ENCODE measurements around the gene GRIA2.

The GRIA2 gene

GRCh38 chr4:157303471-157303960 is 83.0 kb downstream of the GRIA2 start:
- DNase-seq (ENCODE audit: low spot score) (no peak), ATAC-seq (ENCODE audit: low read depth) (no peak)
- Histone ChIP-seq H3K4me3 (ENCODE audit: severe bottlenecking) (no peak overlapping the region), H3K4me1 (ENCODE audit: insufficient read depth, poor library complexity, severe bottlenecking) (no peaks in the 10 kb centered on the region), H3K36me3 (ENCODE audit: low read depth) (no peaks in the 10 kb centered on the region), H3K27me3 (ENCODE audit: insufficient read depth, poor library complexity, severe bottlenecking) (no peaks in the 10 kb centered on the region), H3K9me3 (ENCODE audit: severe bottlenecking) (no peaks in the 10 kb centered on the region), H3K27ac (ENCODE audit: poor library complexity, severe bottlenecking) (no peak overlapping the region)
- TF ChIP-seq CTCF (IDR thresholded peaks at IDR 0.05; ENCODE audit: poor library complexity, severe bottlenecking) = no peak

GRCh38 chr4:157304769-157305168 is 84.2 kb downstream of the GRIA2 start:
- no peaks in the 10 kb centered on the region for H3K4me1 ChIP-seq (ENCODE audit: insufficient read depth, poor library complexity, severe bottlenecking)
- H3K27me3 ChIP-seq (ENCODE audit: insufficient read depth, poor library complexity, severe bottlenecking) = no peaks in the 10 kb centered on the region
- no peaks in the 10 kb centered on the region for H3K9me3 ChIP-seq (ENCODE audit: severe bottlenecking)
- TF ChIP-seq CTCF (IDR thresholded peaks at IDR 0.05; ENCODE audit: poor library complexity, severe bottlenecking) = no peak
- no peak overlapping the region for H3K27ac ChIP-seq (ENCODE audit: poor library complexity, severe bottlenecking)
- ATAC-seq (ENCODE audit: low read depth) = no peak
- H3K4me3 ChIP-seq (ENCODE audit: severe bottlenecking) = no peak overlapping the region
- no peaks in the 10 kb centered on the region for H3K36me3 ChIP-seq (ENCODE audit: low read depth)
- DNase-seq (ENCODE audit: low spot score) = no peak

- H3K27me3 ChIP-seq (ENCODE audit: insufficient read depth, poor library complexity, severe bottlenecking) = no peaks in the 10 kb centered on the region
- no peak overlapping the region for H3K4me3 ChIP-seq (ENCODE audit: severe bottlenecking)
- no peaks in the 10 kb centered on the region for H3K9me3 ChIP-seq (ENCODE audit: severe bottlenecking)
- DNase-seq (ENCODE audit: low spot score) (no peak), ATAC-seq (ENCODE audit: low read depth) (no peak)
- no peak overlapping the region for H3K27ac ChIP-seq (ENCODE audit: poor library complexity, severe bottlenecking)
- TF ChIP-seq CTCF (IDR thresholded peaks at IDR 0.05; ENCODE audit: poor library complexity, severe bottlenecking) = no peak
- H3K36me3 ChIP-seq (ENCODE audit: low read depth) = no peaks in the 10 kb centered on the region
- H3K4me1 ChIP-seq (ENCODE audit: insufficient read depth, poor library complexity, severe bottlenecking) = no peaks in the 10 kb centered on the region
These were observed 92.2 kb downstream of the GRIA2 start for GRCh38 chr4:157312702-157313101.

GRCh38 chr4:157314906-157315305 is 94.4 kb downstream of the GRIA2 start:
- no peak for TF ChIP-seq CTCF (IDR thresholded peaks at IDR 0.05; ENCODE audit: poor library complexity, severe bottlenecking)
- H3K27ac ChIP-seq (ENCODE audit: poor library complexity, severe bottlenecking) = no peak overlapping the region
- no peaks in the 10 kb centered on the region for H3K36me3 ChIP-seq (ENCODE audit: low read depth)
- H3K9me3 ChIP-seq (ENCODE audit: severe bottlenecking) = no peaks in the 10 kb centered on the region
- DNase-seq (ENCODE audit: low spot score) = no peak
- H3K27me3 ChIP-seq (ENCODE audit: insufficient read depth, poor library complexity, severe bottlenecking) = no peaks in the 10 kb centered on the region
- H3K4me1 ChIP-seq (ENCODE audit: insufficient read depth, poor library complexity, severe bottlenecking) = no peaks in the 10 kb centered on the region
- no peak for ATAC-seq (ENCODE audit: low read depth)
- no peak overlapping the region for H3K4me3 ChIP-seq (ENCODE audit: severe bottlenecking)

GRCh38 chr4:157315968-157316367 is 95.4 kb downstream of the GRIA2 start:
- Histone ChIP-seq H3K36me3 (ENCODE audit: low read depth) (no peaks in the 10 kb centered on the region), H3K27ac (ENCODE audit: poor library complexity, severe bottlenecking) (no peak overlapping the region), H3K4me1 (ENCODE audit: insufficient read depth, poor library complexity, severe bottlenecking) (no peaks in the 10 kb centered on the region), H3K27me3 (ENCODE audit: insufficient read depth, poor library complexity, severe bottlenecking) (no peaks in the 10 kb centered on the region), H3K4me3 (ENCODE audit: severe bottlenecking) (no peak overlapping the region), H3K9me3 (ENCODE audit: severe bottlenecking) (no peaks in the 10 kb centered on the region)
- DNase-seq (ENCODE audit: low spot score) (no peak), ATAC-seq (ENCODE audit: low read depth) (no peak)
- TF ChIP-seq CTCF (IDR thresholded peaks at IDR 0.05; ENCODE audit: poor library complexity, severe bottlenecking) = no peak
